HG02884 (cell line): ENCODE measurements around the gene CWF19L1.

Experiments used
- ATAC-seq: cut with Tn5 transposase; IDR thresholded peaks from one replicate; pipeline ENCODE4 v1.9.1; 2021; ENCODE audit warnings: mild to moderate bottlenecking, moderate library complexity; ENCODE audit not compliant: unreplicated experiment

Gene CWF19L1

GRCh38 chr10:100184426-100184825, 83.0 kb downstream of the CWF19L1 start:
- no peak for ATAC-seq

- ATAC-seq = no peak
Measured at GRCh38 chr10:100183481-100183880, 84.0 kb downstream of the CWF19L1 start.

GRCh38 chr10:100182908-100183307, 84.5 kb downstream of the CWF19L1 start:
- ATAC-seq = no peak
